PFSK-1 (cell line): ENCODE measurements around the gene OAS3.

Experiments used
- POLR2AphosphoS5 ChIP-seq: IDR thresholded peaks from 2 replicates; pipeline ENCODE4 v1.6.1; 2012; ENCODE audit warnings: low read depth, mild to moderate bottlenecking, control low read depth, low read length, moderate library complexity
- SIN3A ChIP-seq: IDR thresholded peaks from 2 replicates; pipeline ENCODE4 v1.6.1; 2012; ENCODE audit warnings: mild to moderate bottlenecking, low read length, moderate library complexity, borderline replicate concordance; ENCODE audit not compliant: insufficient read depth
- TAF1 ChIP-seq: IDR thresholded peaks from 2 replicates; pipeline ENCODE4 v1.6.1; 2012; ENCODE audit warnings: low read length, control low read depth, borderline replicate concordance; ENCODE audit not compliant: insufficient read depth
- TF ChIP-seq, protein P1 (sequence below), 2 experiments: IDR thresholded peaks; 2 replicates each; pipeline versions ENCODE4 v1.6.1 to v1.8.0; 2011 to 2012; ENCODE audit warnings: low read depth in 2 of 2, low read length in 2 of 2, control low read depth in 1 of 2, inconsistent platforms in 1 of 2, mild to moderate bottlenecking in 1 of 2, moderate library complexity in 1 of 2; ENCODE audit not compliant: insufficient read depth in 1 of 2

DNA sequence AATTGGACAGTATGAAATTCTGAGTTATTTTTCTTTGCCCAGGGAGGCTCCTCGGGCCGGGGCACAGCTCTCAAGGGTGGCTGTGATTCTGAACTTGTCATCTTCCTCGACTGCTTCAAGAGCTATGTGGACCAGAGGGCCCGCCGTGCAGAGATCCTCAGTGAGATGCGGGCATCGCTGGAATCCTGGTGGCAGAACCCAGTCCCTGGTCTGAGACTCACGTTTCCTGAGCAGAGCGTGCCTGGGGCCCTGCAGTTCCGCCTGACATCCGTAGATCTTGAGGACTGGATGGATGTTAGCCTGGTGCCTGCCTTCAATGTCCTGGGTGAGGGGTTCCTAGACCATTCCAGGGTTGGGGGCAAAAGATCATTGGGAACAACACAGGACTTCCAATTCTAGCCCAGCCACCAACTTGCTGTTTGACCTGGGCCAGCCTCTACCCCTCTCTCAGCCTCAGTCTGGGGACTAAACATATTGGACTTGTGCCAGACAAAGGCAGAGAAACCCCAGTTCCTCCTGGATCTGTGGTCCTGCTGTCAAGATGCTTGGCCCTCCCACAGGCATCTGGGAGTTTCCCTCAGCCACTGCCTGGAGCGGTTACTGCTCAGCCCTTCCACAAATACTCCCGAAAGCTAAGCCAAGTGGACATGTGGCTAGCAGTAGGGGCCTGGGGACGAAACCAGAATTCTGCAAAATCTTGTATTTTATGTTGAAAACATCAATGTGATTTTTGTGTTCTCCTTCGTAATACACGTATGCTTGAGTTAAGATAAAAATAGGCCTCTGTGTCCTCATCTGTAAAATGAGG, 3.5 kb downstream of the OAS3 start:
- TF ChIP-seq, protein P1, sequence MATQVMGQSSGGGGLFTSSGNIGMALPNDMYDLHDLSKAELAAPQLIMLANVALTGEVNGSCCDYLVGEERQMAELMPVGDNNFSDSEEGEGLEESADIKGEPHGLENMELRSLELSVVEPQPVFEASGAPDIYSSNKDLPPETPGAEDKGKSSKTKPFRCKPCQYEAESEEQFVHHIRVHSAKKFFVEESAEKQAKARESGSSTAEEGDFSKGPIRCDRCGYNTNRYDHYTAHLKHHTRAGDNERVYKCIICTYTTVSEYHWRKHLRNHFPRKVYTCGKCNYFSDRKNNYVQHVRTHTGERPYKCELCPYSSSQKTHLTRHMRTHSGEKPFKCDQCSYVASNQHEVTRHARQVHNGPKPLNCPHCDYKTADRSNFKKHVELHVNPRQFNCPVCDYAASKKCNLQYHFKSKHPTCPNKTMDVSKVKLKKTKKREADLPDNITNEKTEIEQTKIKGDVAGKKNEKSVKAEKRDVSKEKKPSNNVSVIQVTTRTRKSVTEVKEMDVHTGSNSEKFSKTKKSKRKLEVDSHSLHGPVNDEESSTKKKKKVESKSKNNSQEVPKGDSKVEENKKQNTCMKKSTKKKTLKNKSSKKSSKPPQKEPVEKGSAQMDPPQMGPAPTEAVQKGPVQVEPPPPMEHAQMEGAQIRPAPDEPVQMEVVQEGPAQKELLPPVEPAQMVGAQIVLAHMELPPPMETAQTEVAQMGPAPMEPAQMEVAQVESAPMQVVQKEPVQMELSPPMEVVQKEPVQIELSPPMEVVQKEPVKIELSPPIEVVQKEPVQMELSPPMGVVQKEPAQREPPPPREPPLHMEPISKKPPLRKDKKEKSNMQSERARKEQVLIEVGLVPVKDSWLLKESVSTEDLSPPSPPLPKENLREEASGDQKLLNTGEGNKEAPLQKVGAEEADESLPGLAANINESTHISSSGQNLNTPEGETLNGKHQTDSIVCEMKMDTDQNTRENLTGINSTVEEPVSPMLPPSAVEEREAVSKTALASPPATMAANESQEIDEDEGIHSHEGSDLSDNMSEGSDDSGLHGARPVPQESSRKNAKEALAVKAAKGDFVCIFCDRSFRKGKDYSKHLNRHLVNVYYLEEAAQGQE (IDR thresholded peaks at IDR 0.05; ENCODE audit: insufficient read depth in 1 of 2, low read depth in 2 of 2, low read length in 2 of 2) = no peak
- TF ChIP-seq TAF1 (no peak), POLR2AphosphoS5 (no peak), SIN3A (no peak)
